ENCODE measurements around the gene SPRTN. TPM values are rescaled to one million over a fixed set of nuclear protein-coding genes. Genes with fewer than 3 reads are reported as not detected.

SPRTN gene
- polyA plus RNA-seq, 1 donor from 2014 or later, result 11.8 TPM

DNA sequence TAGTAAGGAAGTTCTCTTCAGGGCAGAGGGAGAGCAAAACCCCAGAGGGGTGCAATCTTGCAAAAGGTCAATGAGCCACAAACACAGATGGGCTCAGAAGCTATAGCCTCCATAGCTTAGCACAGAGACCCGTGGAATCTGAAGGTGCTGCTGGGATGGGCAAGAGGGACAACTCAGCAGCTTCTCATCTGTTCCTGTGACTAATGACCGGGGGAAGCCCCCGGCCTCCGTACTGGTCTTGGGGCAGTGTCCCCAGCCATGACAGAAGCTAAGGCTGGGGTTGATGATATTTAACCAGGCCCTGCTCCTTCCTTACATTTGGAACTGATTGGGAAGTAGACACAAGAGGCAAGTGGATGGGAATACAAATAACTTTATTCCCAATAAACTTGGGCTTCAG lies 19.5 kb upstream of the SPRTN start:
- Histone ChIP-seq H3K4me2 (ENCODE audit: low read length) (no peak overlapping the region), H3K79me2 (replicated peaks; ENCODE audit: insufficient read depth, low read length) (no peaks in the 10 kb centered on the region), H2AFZ (ENCODE audit: low read depth, low read length) (no peak overlapping the region), H3K9me3 (ENCODE audit: low read length) (no peaks in the 10 kb centered on the region), H3K4me3 (ENCODE audit: low read length) (no peak overlapping the region), H3K27ac (ENCODE audit: low read length) (no peak overlapping the region), H3K36me3 (ENCODE audit: insufficient read depth, low read length) (no peaks in the 10 kb centered on the region), H3K27me3 (ENCODE audit: insufficient read depth, low read depth, low read length) (no peaks in the 10 kb centered on the region), H3K9ac (ENCODE audit: low read length) (no peak overlapping the region), H3F3A (ENCODE audit: insufficient read depth, low read length, poor library complexity, severe bottlenecking) (no peaks in the 10 kb centered on the region), H3K9me2 (ENCODE audit: insufficient read depth, low read length) (no peaks in the 10 kb centered on the region), H4K20me1 (ENCODE audit: insufficient read depth) (no peaks in the 10 kb centered on the region)
- TF ChIP-seq CTCF (IDR thresholded peaks at IDR 0.05; ENCODE audit: poor library complexity, severe bottlenecking), result no peak
- TF ChIP-seq MXI1 (conservative IDR thresholded peaks at IDR 0.05; ENCODE audit: poor library complexity, severe bottlenecking), result no peak
- no peak for TF ChIP-seq POLR2AphosphoS5 (IDR thresholded peaks at IDR 0.05)
- no peak for TF ChIP-seq RAD21 (conservative IDR thresholded peaks at IDR 0.05)
- TF ChIP-seq EZH2 (IDR thresholded peaks at IDR 0.05; ENCODE audit: borderline replicate concordance, insufficient read depth, low read length, poor library complexity, severe bottlenecking), result no peak
- TF ChIP-seq EP300 (conservative IDR thresholded peaks at IDR 0.05; ENCODE audit: poor library complexity, severe bottlenecking), result no peak
- no peak for TF ChIP-seq SMC3 (conservative IDR thresholded peaks at IDR 0.05; ENCODE audit: poor library complexity)
- TF ChIP-seq, protein P1, sequence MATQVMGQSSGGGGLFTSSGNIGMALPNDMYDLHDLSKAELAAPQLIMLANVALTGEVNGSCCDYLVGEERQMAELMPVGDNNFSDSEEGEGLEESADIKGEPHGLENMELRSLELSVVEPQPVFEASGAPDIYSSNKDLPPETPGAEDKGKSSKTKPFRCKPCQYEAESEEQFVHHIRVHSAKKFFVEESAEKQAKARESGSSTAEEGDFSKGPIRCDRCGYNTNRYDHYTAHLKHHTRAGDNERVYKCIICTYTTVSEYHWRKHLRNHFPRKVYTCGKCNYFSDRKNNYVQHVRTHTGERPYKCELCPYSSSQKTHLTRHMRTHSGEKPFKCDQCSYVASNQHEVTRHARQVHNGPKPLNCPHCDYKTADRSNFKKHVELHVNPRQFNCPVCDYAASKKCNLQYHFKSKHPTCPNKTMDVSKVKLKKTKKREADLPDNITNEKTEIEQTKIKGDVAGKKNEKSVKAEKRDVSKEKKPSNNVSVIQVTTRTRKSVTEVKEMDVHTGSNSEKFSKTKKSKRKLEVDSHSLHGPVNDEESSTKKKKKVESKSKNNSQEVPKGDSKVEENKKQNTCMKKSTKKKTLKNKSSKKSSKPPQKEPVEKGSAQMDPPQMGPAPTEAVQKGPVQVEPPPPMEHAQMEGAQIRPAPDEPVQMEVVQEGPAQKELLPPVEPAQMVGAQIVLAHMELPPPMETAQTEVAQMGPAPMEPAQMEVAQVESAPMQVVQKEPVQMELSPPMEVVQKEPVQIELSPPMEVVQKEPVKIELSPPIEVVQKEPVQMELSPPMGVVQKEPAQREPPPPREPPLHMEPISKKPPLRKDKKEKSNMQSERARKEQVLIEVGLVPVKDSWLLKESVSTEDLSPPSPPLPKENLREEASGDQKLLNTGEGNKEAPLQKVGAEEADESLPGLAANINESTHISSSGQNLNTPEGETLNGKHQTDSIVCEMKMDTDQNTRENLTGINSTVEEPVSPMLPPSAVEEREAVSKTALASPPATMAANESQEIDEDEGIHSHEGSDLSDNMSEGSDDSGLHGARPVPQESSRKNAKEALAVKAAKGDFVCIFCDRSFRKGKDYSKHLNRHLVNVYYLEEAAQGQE (IDR thresholded peaks at IDR 0.05; ENCODE audit: borderline replicate concordance), result no peak
- no peak for TF ChIP-seq TAF1 (IDR thresholded peaks at IDR 0.05; ENCODE audit: low read depth)

GRCh38 chr1:231319080-231319479 lies 19.0 kb upstream of the SPRTN start:
- Histone ChIP-seq H3K27me3 (ENCODE audit: insufficient read depth, low read depth, low read length) (no peaks in the 10 kb centered on the region), H3K36me3 (ENCODE audit: insufficient read depth, low read length) (no peaks in the 10 kb centered on the region), H4K20me1 (ENCODE audit: insufficient read depth) (no peaks in the 10 kb centered on the region), H3K4me2 (ENCODE audit: low read length) (no peak overlapping the region), H3K27ac (ENCODE audit: low read length) (no peak overlapping the region), H3K79me2 (replicated peaks; ENCODE audit: insufficient read depth, low read length) (no peaks in the 10 kb centered on the region), H3K4me3 (ENCODE audit: low read length) (no peak overlapping the region), H3K9ac (ENCODE audit: low read length) (no peak overlapping the region), H3K9me2 (ENCODE audit: insufficient read depth, low read length) (no peaks in the 10 kb centered on the region), H3K9me3 (ENCODE audit: low read length) (no peaks in the 10 kb centered on the region), H3F3A (ENCODE audit: insufficient read depth, low read length, poor library complexity, severe bottlenecking) (no peaks in the 10 kb centered on the region), H2AFZ (ENCODE audit: low read depth, low read length) (no peak overlapping the region)
- TF ChIP-seq, protein P1 (IDR thresholded peaks at IDR 0.05; ENCODE audit: borderline replicate concordance), result no peak
- TF ChIP-seq SMC3 (conservative IDR thresholded peaks at IDR 0.05; ENCODE audit: poor library complexity) (no peak), TAF1 (IDR thresholded peaks at IDR 0.05; ENCODE audit: low read depth) (no peak), POLR2AphosphoS5 (IDR thresholded peaks at IDR 0.05) (no peak), CTCF (IDR thresholded peaks at IDR 0.05; ENCODE audit: poor library complexity, severe bottlenecking) (no peak), RAD21 (conservative IDR thresholded peaks at IDR 0.05) (no peak), EP300 (conservative IDR thresholded peaks at IDR 0.05; ENCODE audit: poor library complexity, severe bottlenecking) (no peak), MXI1 (conservative IDR thresholded peaks at IDR 0.05; ENCODE audit: poor library complexity, severe bottlenecking) (no peak), EZH2 (IDR thresholded peaks at IDR 0.05; ENCODE audit: borderline replicate concordance, insufficient read depth, low read length, poor library complexity, severe bottlenecking) (no peak)

All from neural cell (in vitro differentiated cells).